ENCODE results near the gene IL24. TPM values are rescaled to one million over a fixed set of nuclear protein-coding genes. Genes with fewer than 3 reads are reported as not detected.

The IL24 gene
- total RNA-seq, 1 donor from 2014 or later: 5.1 TPM

- intact Hi-C loops (cut with micrococcal nuclease): loop anchor here (5.0 kb wide), 1 partner anchor 116 kb away; no protein-coding TSS in a partner anchor
- peak; percentile 44 for DNase-seq
- no peak overlapping the region for H3K27ac Mint-ChIP-seq
- H3K27me3 Mint-ChIP-seq: peaks cover 24% of the 10 kb centered on the region
- no peaks in the 10 kb centered on the region for H3K36me3 Mint-ChIP-seq (ENCODE audit: low read depth)
- H3K9me3 Mint-ChIP-seq: peaks cover 1% of the 10 kb centered on the region
- peaks cover 9% of the 10 kb centered on the region for H3K4me1 Mint-ChIP-seq
- no peak overlapping the region for H3K4me3 Mint-ChIP-seq
Measured at GRCh38 chr1:206866062-206866461, 31.2 kb upstream of the IL24 start.

GRCh38 chr1:206867239-206867638, 30.0 kb upstream of the IL24 start:
- H3K9me3 Mint-ChIP-seq: peaks cover 10% of the 10 kb centered on the region
- H3K36me3 Mint-ChIP-seq (ENCODE audit: low read depth): peaks cover 2% of the 10 kb centered on the region
- H3K27me3 Mint-ChIP-seq: peaks cover 18% of the 10 kb centered on the region
- peaks cover 9% of the 10 kb centered on the region for H3K4me1 Mint-ChIP-seq
- no peak overlapping the region for H3K4me3 Mint-ChIP-seq
- no peak overlapping the region for H3K27ac Mint-ChIP-seq
- intact Hi-C loops (cut with micrococcal nuclease): loop anchor here (5.0 kb wide), 1 partner anchor 115 kb away; no protein-coding TSS in a partner anchor
- DNase-seq: peak; percentile 50

GRCh38 chr1:206867716-206868115, 29.5 kb upstream of the IL24 start:
- peaks cover 2% of the 10 kb centered on the region for H3K36me3 Mint-ChIP-seq (ENCODE audit: low read depth)
- H3K4me3 Mint-ChIP-seq: no peak overlapping the region
- H3K9me3 Mint-ChIP-seq: peaks cover 11% of the 10 kb centered on the region
- H3K4me1 Mint-ChIP-seq: peaks cover 9% of the 10 kb centered on the region
- intact Hi-C loops (cut with micrococcal nuclease): loop anchor here (5.0 kb wide), 1 partner anchor 115 kb away; no protein-coding TSS in a partner anchor
- H3K27me3 Mint-ChIP-seq: peaks cover 17% of the 10 kb centered on the region
- H3K27ac Mint-ChIP-seq: no peak overlapping the region
- DNase-seq: peak; percentile 43

GRCh38 chr1:206868264-206868663, 29.0 kb upstream of the IL24 start:
- H3K9me3 Mint-ChIP-seq: peaks cover 14% of the 10 kb centered on the region
- H3K27ac Mint-ChIP-seq: no peak overlapping the region
- H3K36me3 Mint-ChIP-seq (ENCODE audit: low read depth): peaks cover 2% of the 10 kb centered on the region
- H3K4me1 Mint-ChIP-seq: peaks cover 9% of the 10 kb centered on the region
- intact Hi-C loops (cut with micrococcal nuclease): loop anchor here (5.0 kb wide), 1 partner anchor 114 kb away; no protein-coding TSS in a partner anchor
- DNase-seq: peak; percentile 26
- H3K27me3 Mint-ChIP-seq: peaks cover 12% of the 10 kb centered on the region
- H3K4me3 Mint-ChIP-seq: no peak overlapping the region

GRCh38 chr1:206872139-206872538, 25.1 kb upstream of the IL24 start:
- peaks cover 7% of the 10 kb centered on the region for H3K27me3 Mint-ChIP-seq
- DNase-seq: peak; percentile 29
- no peak overlapping the region for H3K4me3 Mint-ChIP-seq
- intact Hi-C loops (cut with micrococcal nuclease): no loop called here
- peaks cover 4% of the 10 kb centered on the region for H3K36me3 Mint-ChIP-seq (ENCODE audit: low read depth)
- no peaks in the 10 kb centered on the region for H3K4me1 Mint-ChIP-seq
- H3K9me3 Mint-ChIP-seq: peaks cover 35% of the 10 kb centered on the region
- no peak overlapping the region for H3K27ac Mint-ChIP-seq

- Mint-ChIP-seq H3K36me3 (ENCODE audit: low read depth) (peaks cover 6% of the 10 kb centered on the region), H3K4me3 (no peak overlapping the region), H3K9me3 (peaks cover 44% of the 10 kb centered on the region), H3K27me3 (peaks cover 1% of the 10 kb centered on the region), H3K27ac (no peak overlapping the region), H3K4me1 (no peaks in the 10 kb centered on the region)
- peak; percentile 28 for DNase-seq
- intact Hi-C loops (cut with micrococcal nuclease): no loop called here
Measured at GRCh38 chr1:206873603-206874188, 23.5 kb upstream of the IL24 start.

- Mint-ChIP-seq H3K36me3 (ENCODE audit: low read depth) (peaks cover 6% of the 10 kb centered on the region), H3K9me3 (peaks cover 50% of the 10 kb centered on the region), H3K27me3 (peaks cover 1% of the 10 kb centered on the region), H3K4me1 (peaks cover 2% of the 10 kb centered on the region), H3K4me3 (no peak overlapping the region), H3K27ac (no peak overlapping the region)
- no peak for DNase-seq
- intact Hi-C loops (cut with micrococcal nuclease): no loop called here
Measured at GRCh38 chr1:206875752-206876377, 21.4 kb upstream of the IL24 start.

GRCh38 chr1:206878456-206878855, 18.8 kb upstream of the IL24 start:
- intact Hi-C loops (cut with micrococcal nuclease): no loop called here
- DNase-seq: no peak
- Mint-ChIP-seq H3K27me3 (peaks cover 4% of the 10 kb centered on the region), H3K9me3 (peaks cover 35% of the 10 kb centered on the region), H3K27ac (no peak overlapping the region), H3K4me3 (no peak overlapping the region), H3K4me1 (peaks cover 2% of the 10 kb centered on the region), H3K36me3 (ENCODE audit: low read depth) (peaks cover 3% of the 10 kb centered on the region)

- no peak overlapping the region for H3K4me3 Mint-ChIP-seq
- peaks cover 28% of the 10 kb centered on the region for H3K9me3 Mint-ChIP-seq
- H3K27me3 Mint-ChIP-seq: peaks cover 7% of the 10 kb centered on the region
- no peak overlapping the region for H3K27ac Mint-ChIP-seq
- peaks cover 3% of the 10 kb centered on the region for H3K36me3 Mint-ChIP-seq (ENCODE audit: low read depth)
- no peak for DNase-seq
- H3K4me1 Mint-ChIP-seq: peaks cover 2% of the 10 kb centered on the region
- intact Hi-C loops (cut with micrococcal nuclease): no loop called here
Measured at GRCh38 chr1:206880314-206880713, 16.9 kb upstream of the IL24 start.

GRCh38 chr1:206882555-206882954, 14.7 kb upstream of the IL24 start:
- Mint-ChIP-seq H3K27ac (no peak overlapping the region), H3K4me1 (peaks cover 2% of the 10 kb centered on the region), H3K4me3 (no peak overlapping the region), H3K9me3 (peaks cover 13% of the 10 kb centered on the region), H3K36me3 (ENCODE audit: low read depth) (peaks cover under 1% of the 10 kb centered on the region), H3K27me3 (peaks cover 9% of the 10 kb centered on the region)
- intact Hi-C loops (cut with micrococcal nuclease): no loop called here
- DNase-seq: no peak

- intact Hi-C loops (cut with micrococcal nuclease): no loop called here
- no peak overlapping the region for H3K27ac Mint-ChIP-seq
- no peaks in the 10 kb centered on the region for H3K36me3 Mint-ChIP-seq (ENCODE audit: low read depth)
- H3K27me3 Mint-ChIP-seq: peaks cover 9% of the 10 kb centered on the region
- no peak overlapping the region for H3K4me3 Mint-ChIP-seq
- peaks cover 4% of the 10 kb centered on the region for H3K4me1 Mint-ChIP-seq
- DNase-seq: no peak
- peaks cover 9% of the 10 kb centered on the region for H3K9me3 Mint-ChIP-seq
Measured at GRCh38 chr1:206883160-206883559, 14.1 kb upstream of the IL24 start.

GRCh38 chr1:206883876-206884275, 13.4 kb upstream of the IL24 start:
- H3K27me3 Mint-ChIP-seq: peaks cover 9% of the 10 kb centered on the region
- H3K36me3 Mint-ChIP-seq (ENCODE audit: low read depth): no peaks in the 10 kb centered on the region
- H3K27ac Mint-ChIP-seq: no peak overlapping the region
- H3K9me3 Mint-ChIP-seq: peaks cover 6% of the 10 kb centered on the region
- intact Hi-C loops (cut with micrococcal nuclease): no loop called here
- peaks cover 8% of the 10 kb centered on the region for H3K4me1 Mint-ChIP-seq
- H3K4me3 Mint-ChIP-seq: no peak overlapping the region
- DNase-seq: no peak

GRCh38 chr1:206885341-206886060, 11.7 kb upstream of the IL24 start:
- no peak overlapping the region for H3K27ac Mint-ChIP-seq
- H3K4me1 Mint-ChIP-seq: peaks cover 20% of the 10 kb centered on the region

GRCh38 chr1:206886831-206887230, 10.4 kb upstream of the IL24 start:
- no peak overlapping the region for H3K27ac Mint-ChIP-seq
- H3K4me3 Mint-ChIP-seq: no peak overlapping the region
- peaks cover 1% of the 10 kb centered on the region for H3K36me3 Mint-ChIP-seq (ENCODE audit: low read depth)
- H3K4me1 Mint-ChIP-seq: peaks cover 32% of the 10 kb centered on the region
- peaks cover 9% of the 10 kb centered on the region for H3K27me3 Mint-ChIP-seq
- DNase-seq: no peak
- H3K9me3 Mint-ChIP-seq: no peaks in the 10 kb centered on the region
- intact Hi-C loops (cut with micrococcal nuclease): no loop called here

More at GRCh38 chr1:206885341-206886060, 11.7 kb upstream of the IL24 start:
- no peak overlapping the region for H3K4me3 Mint-ChIP-seq
- no peak for DNase-seq
- H3K9me3 Mint-ChIP-seq: no peaks in the 10 kb centered on the region
- intact Hi-C loops (cut with micrococcal nuclease): no loop called here
- peaks cover 9% of the 10 kb centered on the region for H3K27me3 Mint-ChIP-seq
- no peaks in the 10 kb centered on the region for H3K36me3 Mint-ChIP-seq (ENCODE audit: low read depth)
